ENCODE results near the gene OR51F2.

- no peak for TF ChIP-seq MAX (IDR thresholded peaks at IDR 0.05)
- no peak for TF ChIP-seq POLR2AphosphoS5 (IDR thresholded peaks at IDR 0.05; ENCODE audit: low read depth, low read length)
- no peak for TF ChIP-seq FOXO4 (CRISPR knock-in tag; conservative IDR thresholded peaks at IDR 0.05)
- no peak for TF ChIP-seq UBTF (CRISPR knock-in tag; IDR thresholded peaks at IDR 0.05)
- TF ChIP-seq ZNF33B (CRISPR knock-in tag; IDR thresholded peaks at IDR 0.05), result no peak
- no peak for TF ChIP-seq CTCF (CRISPR knock-in tag; IDR thresholded peaks at IDR 0.05)
- TF ChIP-seq ZNF782 (CRISPR knock-in tag; IDR thresholded peaks at IDR 0.05; ENCODE audit: borderline replicate concordance), result no peak
- TF ChIP-seq PREB (CRISPR knock-in tag; IDR thresholded peaks at IDR 0.05), result no peak
- TF ChIP-seq TEAD2 (CRISPR knock-in tag; IDR thresholded peaks at IDR 0.05), result no peak
- no peak for TF ChIP-seq ZMYM3 (CRISPR knock-in tag; IDR thresholded peaks at IDR 0.05)
- TF ChIP-seq MTF1 (CRISPR knock-in tag; IDR thresholded peaks at IDR 0.05), result no peak
These were observed 42.8 kb downstream of the OR51F2 start for GRCh38 chr11:4863876-4864275.

Data from HepG2 (cell line).